Right atrium auricular region (tissue), 2 donors: Measurements from ENCODE around the gene CD2AP. TPM values are rescaled to one million over a fixed set of nuclear protein-coding genes. Genes with fewer than 3 reads are reported as not detected.

Source experiments
- DNase-seq: peaks from one replicate; pipeline ENCODE4 v3.0.0-alpha.2; 2019; ENCODE audit warnings: low spot score
- H3K27ac ChIP-seq, 2 donors: fragments of 200-600 bp; sonication (generic); 1 replicate in 1 of 2; 2 replicates in 1 of 2; pipeline ENCODE4 v1.5.1; 2016 to 2019
- H3K27me3 ChIP-seq, 2 donors: fragments of 200-600 bp; sonication (generic); one replicate each; pipeline versions ENCODE4 v1.5.1 to v1.6.0; 2017 to 2019
- H3K36me3 ChIP-seq: fragments of 200-600 bp; sonication (generic); one replicate; pipeline ENCODE4 v1.5.1; 2016
- H3K4me1 ChIP-seq, 2 donors: fragments of 200-600 bp; sonication (generic); one replicate each; pipeline versions ENCODE4 v1.5.1 to v1.6.0; 2017 to 2019
- H3K4me3 ChIP-seq, 2 donors: fragments of 200-600 bp; sonication (generic); 1 replicate in 1 of 2; 2 replicates in 1 of 2; pipeline ENCODE4 v1.5.1; 2017 to 2019; ENCODE audit warnings: mild to moderate bottlenecking in 1 of 2, moderate library complexity in 1 of 2
- H3K9me3 ChIP-seq, 2 donors: fragments of 200-600 bp; sonication (generic); one replicate each; pipeline ENCODE4 v1.5.1; 2019
- total RNA-seq, 2 donors: library from RNA; depleted of rRNA; stranded (reverse); fragments of >200 nt; gene quantifications; one replicate each; pipeline ENCODE4 v1.1.0, GENCODE V29; 2016
- TF ChIP-seq, protein P1 (sequence below), 2 donors: fragments of 200-600 bp; sonication (generic); IDR thresholded peaks; one replicate each; pipeline ENCODE4 v1.5.1; 2019; ENCODE audit warnings: antibody characterized with exemption in 2 of 2

The CD2AP gene
- total RNA-seq, 2 donors from 2014 or later: 9.8 to 10.8 TPM

DNA sequence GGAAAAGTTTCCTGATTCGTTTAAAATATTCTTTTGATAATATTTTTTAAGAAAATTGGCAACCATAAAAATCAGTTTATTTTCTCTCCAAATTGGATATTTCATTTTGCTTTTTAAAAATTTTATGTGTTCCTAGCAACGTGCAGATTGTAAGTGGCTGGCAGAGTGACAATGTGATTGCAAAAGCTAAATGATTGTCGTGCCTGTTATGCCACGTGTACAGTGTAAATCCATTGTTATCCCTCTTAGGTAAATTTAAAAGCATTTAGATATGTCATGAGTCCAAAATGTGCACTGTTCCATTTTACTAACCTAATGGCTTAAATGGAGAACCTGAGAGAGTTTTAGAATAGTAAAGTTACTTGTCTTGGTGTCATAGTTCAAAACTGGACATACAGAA is 126.4 kb downstream of the CD2AP start:
- no peak overlapping the region for H3K27ac ChIP-seq
- no peaks in the 10 kb centered on the region for H3K9me3 ChIP-seq
- H3K4me1 ChIP-seq: no peaks in the 10 kb centered on the region
- no peak overlapping the region for H3K4me3 ChIP-seq
- H3K27me3 ChIP-seq: no peaks in the 10 kb centered on the region
- DNase-seq: no peak
- TF ChIP-seq, protein P1, sequence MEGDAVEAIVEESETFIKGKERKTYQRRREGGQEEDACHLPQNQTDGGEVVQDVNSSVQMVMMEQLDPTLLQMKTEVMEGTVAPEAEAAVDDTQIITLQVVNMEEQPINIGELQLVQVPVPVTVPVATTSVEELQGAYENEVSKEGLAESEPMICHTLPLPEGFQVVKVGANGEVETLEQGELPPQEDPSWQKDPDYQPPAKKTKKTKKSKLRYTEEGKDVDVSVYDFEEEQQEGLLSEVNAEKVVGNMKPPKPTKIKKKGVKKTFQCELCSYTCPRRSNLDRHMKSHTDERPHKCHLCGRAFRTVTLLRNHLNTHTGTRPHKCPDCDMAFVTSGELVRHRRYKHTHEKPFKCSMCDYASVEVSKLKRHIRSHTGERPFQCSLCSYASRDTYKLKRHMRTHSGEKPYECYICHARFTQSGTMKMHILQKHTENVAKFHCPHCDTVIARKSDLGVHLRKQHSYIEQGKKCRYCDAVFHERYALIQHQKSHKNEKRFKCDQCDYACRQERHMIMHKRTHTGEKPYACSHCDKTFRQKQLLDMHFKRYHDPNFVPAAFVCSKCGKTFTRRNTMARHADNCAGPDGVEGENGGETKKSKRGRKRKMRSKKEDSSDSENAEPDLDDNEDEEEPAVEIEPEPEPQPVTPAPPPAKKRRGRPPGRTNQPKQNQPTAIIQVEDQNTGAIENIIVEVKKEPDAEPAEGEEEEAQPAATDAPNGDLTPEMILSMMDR (IDR thresholded peaks at IDR 0.05): no peak
- H3K36me3 ChIP-seq: peaks cover 8% of the 10 kb centered on the region

DNA sequence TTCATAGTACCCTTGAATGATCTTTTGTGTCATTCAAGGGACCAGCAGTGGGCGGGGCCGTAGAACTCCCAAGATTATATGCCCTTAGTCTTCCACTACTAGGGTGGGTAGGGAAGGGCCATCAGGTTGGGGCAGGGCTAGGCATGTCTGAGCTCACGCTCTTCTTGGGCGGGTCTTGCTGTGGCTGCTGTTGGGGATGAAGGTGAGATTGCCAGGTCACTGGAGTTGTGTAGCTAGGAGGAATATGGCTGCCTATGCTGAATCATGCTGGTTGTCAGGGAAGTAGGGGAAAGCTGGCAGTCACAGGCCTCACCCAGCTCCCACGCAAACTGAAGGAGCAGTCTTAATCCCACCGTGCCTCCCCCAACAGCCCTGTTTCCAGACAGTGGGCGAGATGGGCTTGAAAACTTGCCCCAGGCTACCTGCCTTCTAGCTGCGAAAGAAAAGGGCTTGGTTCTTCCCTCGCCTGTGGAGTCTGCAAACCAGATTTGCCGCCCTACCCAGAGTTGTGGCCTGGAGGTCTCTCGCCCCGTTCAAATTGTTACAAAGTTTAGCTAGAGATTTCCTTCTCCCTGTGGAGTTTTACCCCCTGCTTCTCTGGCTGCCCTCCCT is 144.4 kb downstream of the CD2AP start:
- Histone ChIP-seq H3K27me3 (no peaks in the 10 kb centered on the region), H3K27ac (no peak overlapping the region), H3K9me3 (no peaks in the 10 kb centered on the region), H3K4me3 (no peak overlapping the region), H3K36me3 (peaks cover 4% of the 10 kb centered on the region), H3K4me1 (no peaks in the 10 kb centered on the region)
- TF ChIP-seq, protein P1 (IDR thresholded peaks at IDR 0.05): no peak
- DNase-seq: no peak

DNA sequence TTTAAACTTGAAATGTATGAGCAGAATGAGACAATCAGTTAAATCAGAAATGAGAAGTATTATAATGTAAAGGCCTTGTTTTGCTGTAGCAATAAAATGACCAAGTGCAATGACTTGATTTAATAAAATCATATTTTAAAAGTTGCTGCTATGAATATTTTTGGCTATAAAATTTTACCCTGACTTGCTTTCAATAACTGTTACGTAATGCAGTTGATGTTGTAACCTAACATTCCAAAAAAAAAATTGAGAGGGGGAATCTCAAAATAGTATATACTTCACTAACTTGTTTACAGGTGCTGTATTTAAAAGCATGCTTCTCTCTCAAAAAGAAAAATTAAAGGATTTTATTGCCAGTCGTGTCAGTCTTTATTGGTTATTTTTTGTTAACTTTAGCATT is 149.2 kb downstream of the CD2AP start:
- no peak for DNase-seq
- Histone ChIP-seq H3K27ac (no peak overlapping the region), H3K9me3 (no peaks in the 10 kb centered on the region), H3K4me1 (peaks cover 0 to 5% of the 10 kb centered on the region in 2 donors), H3K36me3 (no peaks in the 10 kb centered on the region), H3K4me3 (no peak overlapping the region), H3K27me3 (no peaks in the 10 kb centered on the region)
- TF ChIP-seq, protein P1 (IDR thresholded peaks at IDR 0.05): no peak

DNA sequence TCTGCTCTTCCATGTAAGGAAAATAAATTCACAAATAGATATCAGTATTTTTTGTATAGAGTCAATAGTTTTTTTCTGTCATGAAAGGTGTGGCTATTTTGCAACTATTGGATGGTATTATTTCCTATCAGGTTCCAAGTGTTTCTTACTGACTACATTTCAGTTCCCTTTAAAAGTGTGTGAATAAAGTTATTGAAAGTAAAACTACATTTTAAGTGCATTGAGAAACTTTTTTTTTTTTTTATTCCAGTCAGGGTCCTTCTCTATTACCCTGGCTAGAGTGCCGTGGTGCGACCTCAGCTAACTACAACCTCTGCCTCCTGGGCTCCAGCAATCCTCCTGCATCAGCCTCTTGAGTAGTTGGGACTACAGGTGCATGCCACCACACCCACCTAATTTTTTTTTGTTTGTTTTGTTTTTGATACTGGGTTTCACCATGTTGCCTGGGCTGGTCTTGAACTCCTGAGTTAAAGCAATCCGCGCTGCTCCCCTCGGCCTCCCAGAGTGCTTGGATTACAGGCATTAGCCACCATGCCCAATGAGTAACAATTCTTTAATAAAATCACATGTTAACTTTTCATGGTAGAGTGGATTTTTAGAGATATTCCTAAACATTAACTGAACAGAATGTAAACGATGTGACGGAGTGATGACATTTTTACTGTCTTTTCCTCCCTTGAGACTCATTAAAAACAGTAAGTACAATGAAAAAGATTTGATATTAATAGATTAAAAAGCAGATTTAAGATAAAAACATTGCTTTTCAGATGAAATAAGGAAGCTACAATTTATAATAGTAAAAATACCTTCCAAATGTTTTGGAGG is 151.1 kb downstream of the CD2AP start:
- no peaks in the 10 kb centered on the region for H3K27me3 ChIP-seq
- TF ChIP-seq, protein P1 (IDR thresholded peaks at IDR 0.05): no peak
- H3K4me1 ChIP-seq: peaks cover 0 to 8% of the 10 kb centered on the region in 2 donors
- DNase-seq: no peak
- H3K27ac ChIP-seq: no peak overlapping the region
- H3K9me3 ChIP-seq: no peaks in the 10 kb centered on the region
- no peaks in the 10 kb centered on the region for H3K36me3 ChIP-seq
- H3K4me3 ChIP-seq: no peak overlapping the region

DNA sequence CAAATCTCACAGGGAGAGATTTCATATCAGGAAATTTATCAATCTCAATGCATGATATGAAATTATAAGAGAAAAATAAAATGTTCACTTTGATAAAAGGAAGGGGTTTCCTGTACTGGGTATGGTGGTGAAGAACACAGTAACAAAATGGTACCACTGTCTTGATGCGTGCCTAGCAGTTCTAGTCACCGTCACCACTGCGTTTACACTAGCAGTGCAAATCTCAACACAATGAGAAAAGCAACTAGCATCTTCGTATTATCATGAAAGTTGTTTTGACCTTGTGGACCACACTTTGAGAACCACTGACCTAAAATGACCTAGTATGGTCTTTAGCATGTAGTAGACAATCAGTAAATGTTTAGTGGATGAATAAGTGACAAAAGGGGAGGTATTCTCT is 152.4 kb downstream of the CD2AP start:
- TF ChIP-seq, protein P1 (IDR thresholded peaks at IDR 0.05): no peak
- Histone ChIP-seq H3K36me3 (no peaks in the 10 kb centered on the region), H3K27ac (no peak overlapping the region), H3K27me3 (no peaks in the 10 kb centered on the region), H3K9me3 (no peaks in the 10 kb centered on the region), H3K4me1 (peaks cover 0 to 19% of the 10 kb centered on the region in 2 donors), H3K4me3 (no peak overlapping the region)
- DNase-seq: no peak
